ENCODE measurements around the gene ADCY10. TPM values are rescaled to one million over a fixed set of nuclear protein-coding genes. Genes with fewer than 3 reads are reported as not detected.

Gene ADCY10
- total RNA-seq, 8 experiments from 2014 or later, result 0.04 to 1.3 (median 0.60) TPM; not detected in 1

GRCh38 chr1:167922611-167923074 is 8.7 kb upstream of the ADCY10 start:
- no peak overlapping the region for H3K4me3 ChIP-seq

GRCh38 chr1:167922023-167922422 is 8.1 kb upstream of the ADCY10 start:
- Histone ChIP-seq H3K4me1 (replicated peaks in 1 of 2) (no peaks in the 10 kb centered on the region), H3K4me3 (no peak overlapping the region), H3K27ac (no peak overlapping the region)
- peak in 1 of 8 experiments; percentile 40 for ATAC-seq (replicated peaks in 6 of 8)
- in situ Hi-C loops (cut with MboI; ENCODE audit: low pct_unique_long_range_greater_than_20kb in 2 of 9, low sequenced_read_pairs in 9 of 9, unreplicated experiment in 9 of 9), result no loop called here

More at GRCh38 chr1:167922611-167923074, 8.7 kb upstream of the ADCY10 start:
- WGBS, 10 experiments, result 0 to 100% (median 90%) methylated on average over 1 of the region's 1 CpG; no CpG with 5 or more reads in 3 of the 10 experiments
- no peaks in the 10 kb centered on the region for H3K4me1 ChIP-seq (replicated peaks in 1 of 2)
- in situ Hi-C loops (cut with MboI; ENCODE audit: low pct_unique_long_range_greater_than_20kb in 2 of 9, low sequenced_read_pairs in 9 of 9, unreplicated experiment in 9 of 9), result no loop called here
- no peak overlapping the region for H3K27ac ChIP-seq
- peak in 2 of 8 experiments; percentile 27 to 62 for ATAC-seq (replicated peaks in 6 of 8)

DNA sequence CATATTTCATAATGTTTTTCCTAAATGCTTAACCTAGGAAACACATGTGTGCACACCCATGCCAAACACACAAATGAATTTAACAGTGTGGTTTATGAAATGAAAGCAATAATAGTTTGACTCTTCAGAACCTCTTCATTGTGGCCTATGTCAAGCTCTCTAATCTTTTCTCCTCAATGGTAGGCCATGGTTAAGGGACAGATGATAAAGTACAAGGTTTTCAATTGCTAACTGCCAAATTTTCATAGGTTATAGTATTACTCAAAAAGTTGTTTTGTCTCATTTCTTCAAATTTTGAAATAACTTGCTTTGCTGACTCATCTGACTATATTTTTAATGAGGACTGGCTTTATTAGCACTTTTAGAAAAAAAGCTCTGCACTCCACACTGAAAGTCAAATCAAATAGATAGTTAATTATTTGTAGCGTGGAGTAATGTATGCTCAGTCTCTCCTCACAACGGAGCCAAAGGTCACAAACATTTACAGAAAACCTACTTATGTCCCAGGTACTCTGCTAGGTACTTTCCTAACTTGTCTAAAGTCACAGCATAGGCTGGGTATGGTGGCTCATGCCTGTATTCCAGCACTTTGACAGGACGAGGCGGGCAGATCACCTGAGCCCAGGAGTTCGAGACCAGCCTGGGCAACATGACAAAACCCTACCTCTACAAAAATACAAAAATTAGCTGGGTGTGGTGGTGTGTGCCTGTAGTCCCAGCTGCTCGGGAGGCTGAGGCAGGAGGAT is 3.0 kb upstream of the ADCY10 start:
- in situ Hi-C loops (cut with MboI; ENCODE audit: low pct_unique_long_range_greater_than_20kb in 2 of 9, low sequenced_read_pairs in 9 of 9, unreplicated experiment in 9 of 9), result no loop called here
- Histone ChIP-seq H3K4me3 (no peak overlapping the region), H3K4me1 (replicated peaks in 1 of 2) (no peaks in the 10 kb centered on the region), H3K27ac (no peak overlapping the region)
- WGBS, 10 experiments, result 80 to 97% (median 90%) methylated on average over 2 to 6 of the region's 6 CpGs; no CpG with 5 or more reads in 1 of the 10 experiments
- ATAC-seq (replicated peaks in 6 of 8), result no peak

- ATAC-seq (replicated peaks in 6 of 8), result no peak
- Histone ChIP-seq H3K4me1 (replicated peaks in 1 of 2) (no peaks in the 10 kb centered on the region), H3K27ac (no peak overlapping the region), H3K4me3 (no peak overlapping the region)
- in situ Hi-C loops (cut with MboI; ENCODE audit: low pct_unique_long_range_greater_than_20kb in 2 of 9, low sequenced_read_pairs in 9 of 9, unreplicated experiment in 9 of 9), result no loop called here
- WGBS, 10 experiments, result 94 to 100% (median 96%) methylated on average over 4 to 8 of the region's 8 CpGs; no CpG with 5 or more reads in 1 of the 10 experiments
Measured at GRCh38 chr1:167915569-167915968, 1.6 kb upstream of the ADCY10 start.

- Histone ChIP-seq H3K4me1 (replicated peaks in 1 of 2) (no peaks in the 10 kb centered on the region), H3K27ac (no peak overlapping the region), H3K4me3 (no peak overlapping the region)
- no peak for ATAC-seq (replicated peaks in 6 of 8)
- in situ Hi-C loops (cut with MboI; ENCODE audit: low pct_unique_long_range_greater_than_20kb in 2 of 9, low sequenced_read_pairs in 9 of 9, unreplicated experiment in 9 of 9), result no loop called here
- WGBS, 10 experiments, result 0 to 92% (median 71%) methylated on average over 1 to 7 of the region's 7 CpGs; no CpG with 5 or more reads in 2 of the 10 experiments
Measured at GRCh38 chr1:167912294-167912693, 1.6 kb downstream of the ADCY10 start.

GRCh38 chr1:167911413-167911812 is 2.5 kb downstream of the ADCY10 start:
- 52 to 97% (median 72%) methylated on average over 3 to 8 of the region's 8 CpGs; no CpG with 5 or more reads in 2 of the 10 experiments for whole genome bisulfite sequencing, 10 experiments
- Histone ChIP-seq H3K4me1 (replicated peaks in 1 of 2) (no peaks in the 10 kb centered on the region), H3K27ac (no peak overlapping the region), H3K4me3 (no peak overlapping the region)
- no peak for ATAC-seq (replicated peaks in 6 of 8)
- in situ Hi-C loops (cut with MboI; ENCODE audit: low pct_unique_long_range_greater_than_20kb in 2 of 9, low sequenced_read_pairs in 9 of 9, unreplicated experiment in 9 of 9), result no loop called here

DNA sequence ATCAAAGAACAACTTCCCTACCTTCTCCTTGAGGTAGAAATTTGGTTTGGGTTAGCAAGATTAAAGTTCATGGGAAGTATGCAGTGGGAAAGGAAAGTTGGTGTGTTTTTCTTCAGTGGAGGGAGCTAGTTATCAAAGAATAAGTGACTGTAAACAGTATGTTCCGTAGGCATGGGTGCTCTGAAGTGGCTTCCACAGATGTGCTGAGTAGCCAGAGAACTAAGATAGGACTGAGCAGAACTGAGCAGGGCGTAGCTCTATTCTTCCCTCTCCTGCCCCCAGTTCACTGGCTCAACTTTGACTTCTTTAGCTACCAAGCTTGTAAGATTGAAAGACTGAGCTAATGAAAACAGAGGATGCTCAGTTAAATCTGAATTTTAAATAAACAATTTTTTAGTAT is 3.4 kb downstream of the ADCY10 start:
- in situ Hi-C loops (cut with MboI; ENCODE audit: low pct_unique_long_range_greater_than_20kb in 2 of 9, low sequenced_read_pairs in 9 of 9, unreplicated experiment in 9 of 9), result no loop called here
- H3K4me1 ChIP-seq (replicated peaks in 1 of 2), result peaks cover 0 to 1% of the 10 kb centered on the region in 2 donors
- ATAC-seq (replicated peaks in 6 of 8), result no peak
- H3K4me3 ChIP-seq, result no peak overlapping the region
- 75 to 100% (median 92%) methylated on average over 1 to 2 of the region's 2 CpGs; no CpG with 5 or more reads in 1 of the 10 experiments for WGBS, 10 experiments
- H3K27ac ChIP-seq, result no peak overlapping the region

DNA sequence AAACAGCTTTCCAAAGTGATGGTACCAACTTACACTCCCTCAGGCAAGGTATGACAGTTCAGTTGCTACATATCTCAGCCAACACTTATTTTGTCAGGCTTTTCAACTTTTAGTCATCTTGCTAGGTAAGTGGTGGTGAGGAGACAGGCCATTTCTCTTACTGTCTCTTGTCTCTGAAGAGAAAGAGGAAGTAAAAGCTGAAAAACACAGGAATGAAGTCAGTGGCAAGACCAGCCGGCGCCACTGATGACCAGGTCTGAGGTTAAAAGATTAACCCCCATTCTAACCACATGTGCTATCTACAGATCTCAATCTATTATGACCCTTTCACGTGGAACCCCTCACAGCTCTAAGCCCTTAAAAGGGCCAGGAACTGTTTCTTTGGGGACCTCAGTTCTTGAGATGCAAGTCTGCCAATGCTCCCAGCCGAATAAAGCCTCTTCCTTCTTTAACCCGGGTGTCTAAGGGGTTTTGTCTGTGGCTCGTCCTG is 4.2 kb downstream of the ADCY10 start:
- Histone ChIP-seq H3K4me1 (replicated peaks in 1 of 2) (peaks cover 5 to 9% of the 10 kb centered on the region in 2 donors), H3K4me3 (no peak overlapping the region), H3K27ac (no peak overlapping the region)
- 17 to 100% (median 80%) methylated on average over 1 to 6 of the region's 6 CpGs for WGBS, 10 experiments
- in situ Hi-C loops (cut with MboI; ENCODE audit: low pct_unique_long_range_greater_than_20kb in 2 of 9, low sequenced_read_pairs in 9 of 9, unreplicated experiment in 9 of 9), result no loop called here
- no peak for ATAC-seq (replicated peaks in 6 of 8)

DNA sequence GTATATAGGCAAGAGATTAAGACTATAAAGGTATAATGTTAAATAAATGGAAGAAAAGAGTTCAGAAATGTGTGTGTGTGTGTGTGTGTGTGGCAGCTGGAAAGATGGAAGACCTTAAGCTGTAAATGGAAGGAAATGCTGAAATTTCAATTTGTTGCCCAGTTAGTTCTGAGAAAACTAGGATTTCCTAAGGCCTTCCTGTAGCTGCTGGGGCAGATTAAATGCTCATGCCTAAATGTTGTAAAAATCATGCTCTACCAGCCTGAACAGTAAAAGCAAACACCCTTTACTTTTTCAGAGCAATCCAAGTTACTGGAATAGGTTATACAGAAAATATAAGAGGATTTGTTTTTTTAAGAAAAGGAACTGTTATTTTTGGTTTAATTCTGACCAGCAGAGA is 8.3 kb downstream of the ADCY10 start:
- H3K27ac ChIP-seq, result no peak overlapping the region
- peaks cover 13% of the 10 kb centered on the region in 2 donors for H3K4me1 ChIP-seq (replicated peaks in 1 of 2)
- no peak overlapping the region for H3K4me3 ChIP-seq
- in situ Hi-C loops (cut with MboI; ENCODE audit: low pct_unique_long_range_greater_than_20kb in 2 of 9, low sequenced_read_pairs in 9 of 9, unreplicated experiment in 9 of 9), result no loop called here
- no peak for ATAC-seq (replicated peaks in 6 of 8)

DNA sequence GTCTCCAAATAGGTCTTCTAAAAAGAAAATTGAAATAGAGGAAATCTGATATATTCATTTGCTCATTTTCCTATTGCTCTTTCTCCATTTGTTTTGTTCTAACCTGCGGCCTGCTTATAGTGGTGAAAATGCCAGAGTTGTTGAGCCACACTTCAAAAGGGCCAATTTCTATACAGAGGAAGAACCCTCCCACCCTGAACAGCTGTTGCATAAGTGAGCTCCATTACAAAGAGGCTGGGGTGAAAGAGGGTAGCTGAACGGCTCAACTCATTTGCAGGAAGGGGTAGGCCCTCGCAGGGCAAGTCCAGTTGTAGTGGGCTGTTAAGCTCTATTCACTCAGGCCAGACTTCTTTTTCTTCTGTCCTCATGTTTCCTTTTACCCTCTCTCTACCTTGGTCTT is 8.8 kb downstream of the ADCY10 start:
- WGBS, 10 experiments, result 0 to 73% (median 11%) methylated on average over 1 to 3 of the region's 3 CpGs; no CpG with 5 or more reads in 3 of the 10 experiments
- no peak overlapping the region for H3K4me3 ChIP-seq
- H3K4me1 ChIP-seq (replicated peaks in 1 of 2), result peaks cover 13% of the 10 kb centered on the region in 2 donors
- no peak overlapping the region for H3K27ac ChIP-seq
- in situ Hi-C loops (cut with MboI; ENCODE audit: low pct_unique_long_range_greater_than_20kb in 2 of 9, low sequenced_read_pairs in 9 of 9, unreplicated experiment in 9 of 9), result no loop called here
- ATAC-seq (replicated peaks in 6 of 8), result peak in 6 of 8 experiments; percentile 36 to 98 (median 88)

- in situ Hi-C loops (cut with MboI; ENCODE audit: low pct_unique_long_range_greater_than_20kb in 2 of 9, low sequenced_read_pairs in 9 of 9, unreplicated experiment in 9 of 9), result no loop called here
- Histone ChIP-seq H3K4me3 (no peak overlapping the region), H3K27ac (peak overlapping the region in 1 of 2 donors; percentile 0), H3K4me1 (replicated peaks in 1 of 2) (peaks cover 13% of the 10 kb centered on the region in 2 donors)
- ATAC-seq (replicated peaks in 6 of 8), result peak; percentile 23 to 61 (median 51)
- 8 to 58% (median 19%) methylated on average over 2 to 4 of the region's 4 CpGs; no CpG with 5 or more reads in 4 of the 10 experiments for WGBS, 10 experiments
Measured at GRCh38 chr1:167904652-167905130, 9.2 kb downstream of the ADCY10 start.

GRCh38 chr1:167900907-167901306 is 13.0 kb downstream of the ADCY10 start:
- WGBS, 10 experiments, result 80 to 100% (median 92%) methylated on average over 1 to 4 of the region's 4 CpGs
- H3K27ac ChIP-seq, result no peak overlapping the region
- H3K4me1 ChIP-seq (replicated peaks in 1 of 2), result peaks cover 13% of the 10 kb centered on the region in 2 donors
- no peak for ATAC-seq (replicated peaks in 6 of 8)
- in situ Hi-C loops (cut with MboI; ENCODE audit: low pct_unique_long_range_greater_than_20kb in 2 of 9, low sequenced_read_pairs in 9 of 9, unreplicated experiment in 9 of 9), result no loop called here
- no peak overlapping the region for H3K4me3 ChIP-seq

- Histone ChIP-seq H3K4me1 (replicated peaks in 1 of 2) (peaks cover 0 to 3% of the 10 kb centered on the region in 2 donors), H3K4me3 (no peak overlapping the region), H3K27ac (no peak overlapping the region)
- 40 to 100% (median 95%) methylated on average over 1 to 4 of the region's 4 CpGs; no CpG with 5 or more reads in 4 of the 10 experiments for WGBS, 10 experiments
- ATAC-seq (replicated peaks in 6 of 8), result peak in 1 of 8 experiments; percentile 56
- in situ Hi-C loops (cut with MboI; ENCODE audit: low pct_unique_long_range_greater_than_20kb in 2 of 9, low sequenced_read_pairs in 9 of 9, unreplicated experiment in 9 of 9), result no loop called here
Measured at GRCh38 chr1:167899253-167899681, 14.7 kb downstream of the ADCY10 start.
